ENCODE measurements around the gene TTYH2. TPM values are rescaled to one million over a fixed set of nuclear protein-coding genes. Genes with fewer than 3 reads are reported as not detected.

The TTYH2 gene
- total and polyA plus RNA-seq, 10 of the 15 experiments (the other 5 are each of a cell fraction or from before 2014, with no cell fraction given): 0.26 to 25.2 (median 6.6) TPM

GRCh38 chr17:74177018-74177450 lies 36.3 kb upstream of the TTYH2 start:
- no peak for TF ChIP-seq RBBP5 (conservative IDR thresholded peaks at IDR 0.05)
- no peak for TF ChIP-seq RELA (IDR thresholded peaks at IDR 0.05; ENCODE audit: borderline replicate concordance, partially characterized antibody)
- TF ChIP-seq NR2F1 (conservative IDR thresholded peaks at IDR 0.05): no peak
- no peak for TF ChIP-seq CBX5 (IDR thresholded peaks at IDR 0.05; ENCODE audit: low read depth)
- TF ChIP-seq POLR2AphosphoS2 (IDR thresholded peaks at IDR 0.05; ENCODE audit: low read depth, low read length): no peak
- TF ChIP-seq NFYA (IDR thresholded peaks at IDR 0.05; ENCODE audit: borderline replicate concordance, low read depth, low read length): no peak
- CTCF ChIA-PET: interaction anchor here (1.0 to 1.3 kb wide), 3 partner anchors 12 to 749 kb away, joined by 4 to 5 read pairs (median 5); no protein-coding TSS in a partner anchor
- POLR2A ChIA-PET: no interaction called here
- WGBS (ENCODE audit: insufficient coverage, insufficient replicate concordance, low lambda C conversion rate, missing lambda C conversion rate): 0% methylated on average over 1 of the region's 1 CpG
- BruUV-seq (replicated peaks): no TSS peak
- Histone ChIP-seq H3K36me3 (ENCODE audit: control insufficient read depth in 2 of 2, insufficient read depth in 2 of 2, low read length in 1 of 2) (no peaks in the 10 kb centered on the region), H4K20me1 (ENCODE audit: control insufficient read depth, insufficient read depth) (no peaks in the 10 kb centered on the region), H3K4me1 (ENCODE audit: control insufficient read depth, insufficient read depth, low read length) (no peaks in the 10 kb centered on the region), H3K9ac (ENCODE audit: control insufficient read depth, insufficient read depth, low read length) (no peak overlapping the region), H3K27ac (ENCODE audit: control insufficient read depth, insufficient read depth) (no peak overlapping the region), H2AFZ (ENCODE audit: control insufficient read depth, low read depth, low read length) (no peak overlapping the region), H3K79me2 (ENCODE audit: control insufficient read depth, insufficient read depth, low read length) (no peaks in the 10 kb centered on the region), H3K27me3 (replicated peaks in 1 of 2; ENCODE audit: control insufficient read depth in 2 of 2, insufficient read depth in 2 of 2, low read length in 1 of 2) (peaks cover 0 to 2% of the 10 kb centered on the region in 2 experiments; a peak in 3 of 4 replicates), H3K4me3 (no peak overlapping the region), H3K4me2 (ENCODE audit: control insufficient read depth, insufficient read depth) (no peak overlapping the region), H3K9me3 (replicated peaks; ENCODE audit: control insufficient read depth, insufficient read depth, low read length) (no peaks in the 10 kb centered on the region)
- SMC1A ChIA-PET (ENCODE audit: uncharacterized antibody, unreplicated experiment): interaction anchor here (2.0 kb wide), 1 partner anchor 87 kb away, joined by 6 read pairs; no protein-coding TSS in a partner anchor
- intact Hi-C loops (cut with micrococcal nuclease; ENCODE audit: unreplicated experiment): loop anchor here (2.0 to 10.0 kb wide), 2 partner anchors 182 to 748 kb away; no protein-coding TSS in a partner anchor
- FAIRE-seq: no peak
- ATAC-seq: no peak
- in situ Hi-C loops (cut with MboI): loop anchor here (10.0 kb wide), 2 partner anchors 58 to 742 kb away; no protein-coding TSS in a partner anchor
- DNase-seq (ENCODE audit: low read depth, low spot score): no peak
- RAD21 ChIA-PET (ENCODE audit: unreplicated experiment): interaction anchor here (1.2 kb wide), 1 partner anchor 87 kb away, joined by 3 read pairs; no protein-coding TSS in a partner anchor

DNA sequence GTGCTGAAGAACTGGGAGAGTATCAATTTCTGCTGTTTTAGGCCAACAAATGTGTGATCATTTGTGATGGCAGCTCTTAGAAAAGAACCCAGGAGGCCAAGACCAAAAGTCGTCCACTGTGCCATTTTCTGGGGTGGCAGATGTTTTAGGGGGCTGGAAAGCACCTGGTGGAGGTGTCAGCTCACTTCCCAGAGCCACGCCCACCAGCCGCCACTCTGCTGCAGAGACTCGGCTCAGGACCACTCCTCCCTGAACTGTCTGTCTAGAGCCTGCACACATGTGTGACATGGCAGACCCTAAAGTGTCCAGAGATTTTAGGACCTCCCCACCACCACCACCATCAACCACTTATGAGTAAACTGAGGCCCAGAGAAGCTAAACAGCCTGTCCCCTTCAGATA lies 33.8 kb upstream of the TTYH2 start:
- Histone ChIP-seq H2AFZ (ENCODE audit: control insufficient read depth, low read depth, low read length) (no peak overlapping the region), H3K27ac (ENCODE audit: control insufficient read depth, insufficient read depth) (no peak overlapping the region), H4K20me1 (ENCODE audit: control insufficient read depth, insufficient read depth) (no peaks in the 10 kb centered on the region), H3K9me3 (replicated peaks; ENCODE audit: control insufficient read depth, insufficient read depth, low read length) (no peaks in the 10 kb centered on the region), H3K9ac (ENCODE audit: control insufficient read depth, insufficient read depth, low read length) (no peak overlapping the region), H3K27me3 (replicated peaks in 1 of 2; ENCODE audit: control insufficient read depth in 2 of 2, insufficient read depth in 2 of 2, low read length in 1 of 2) (peaks cover 0 to 2% of the 10 kb centered on the region in 2 experiments; a peak in 3 of 4 replicates), H3K4me1 (ENCODE audit: control insufficient read depth, insufficient read depth, low read length) (no peaks in the 10 kb centered on the region), H3K4me3 (no peak overlapping the region), H3K79me2 (ENCODE audit: control insufficient read depth, insufficient read depth, low read length) (no peaks in the 10 kb centered on the region), H3K4me2 (ENCODE audit: control insufficient read depth, insufficient read depth) (no peak overlapping the region), H3K36me3 (ENCODE audit: control insufficient read depth in 2 of 2, insufficient read depth in 2 of 2, low read length in 1 of 2) (no peaks in the 10 kb centered on the region)
- CTCF ChIA-PET: interaction anchor here (1.4 kb wide), 1 partner anchor 19 kb away, joined by 3 read pairs; no protein-coding TSS in a partner anchor
- no peak for ATAC-seq
- 13% methylated on average over 4 of the region's 4 CpGs for WGBS (ENCODE audit: insufficient coverage, insufficient replicate concordance, low lambda C conversion rate, missing lambda C conversion rate)
- SMC1A ChIA-PET (ENCODE audit: uncharacterized antibody, unreplicated experiment): no interaction called here
- no TSS peak for BruUV-seq (replicated peaks)
- POLR2A ChIA-PET: no interaction called here
- intact Hi-C loops (cut with micrococcal nuclease; ENCODE audit: unreplicated experiment) (loop anchor here (10.0 kb wide), 1 partner anchor 185 kb away; no protein-coding TSS in a partner anchor), in situ Hi-C loops (cut with MboI) (loop anchor here (10.0 kb wide), 2 partner anchors 55 to 745 kb away; no protein-coding TSS in a partner anchor)
- FAIRE-seq: no peak
- DNase-seq (ENCODE audit: low read depth, low spot score): no peak
- RAD21 ChIA-PET (ENCODE audit: unreplicated experiment): no interaction called here
- TF ChIP-seq KLF5 (IDR thresholded peaks at IDR 0.05; ENCODE audit: partially characterized antibody): no peak
- TF ChIP-seq NFYB (IDR thresholded peaks at IDR 0.05; ENCODE audit: insufficient read depth, low read depth, low read length): no peak
- no peak for TF ChIP-seq YY1 (IDR thresholded peaks at IDR 0.05; ENCODE audit: low read depth, low read length)
- TF ChIP-seq ZSCAN29 (IDR thresholded peaks at IDR 0.05): no peak
- no peak for TF ChIP-seq RB1 (IDR thresholded peaks at IDR 0.05; ENCODE audit: borderline replicate concordance)
- TF ChIP-seq ATF2 (IDR thresholded peaks at IDR 0.05; ENCODE audit: low read length): no peak
- TF ChIP-seq ZNF217 (IDR thresholded peaks at IDR 0.05): no peak
- no peak for TF ChIP-seq KAT2A (conservative IDR thresholded peaks at IDR 0.05; ENCODE audit: control insufficient read depth, low read depth, low read length)
- no peak for TF ChIP-seq YBX1 (IDR thresholded peaks at IDR 0.05)

All from GM12878 (cell line).